Transverse colon (tissue), 4 donors: ENCODE data around the gene GPHN. TPM values are rescaled to one million over a fixed set of nuclear protein-coding genes. Genes with fewer than 3 reads are reported as not detected.

Experiments
- DNase-seq: peaks from one replicate; pipeline ENCODE4 v3.0.0-alpha.2; 2019
- H3K27ac ChIP-seq, 4 donors: fragments of 200-600 bp; sonication (generic); 2 replicates each; pipeline ENCODE4 v1.5.1; 2016 to 2018; ENCODE audit warnings: inconsistent platforms in 4 of 4
- H3K27me3 ChIP-seq: fragments of 200-600 bp; sonication (generic); 2 replicates; pipeline ENCODE4 v1.5.1; 2017; ENCODE audit warnings: inconsistent platforms
- H3K36me3 ChIP-seq, 4 donors: fragments of 200-600 bp; sonication (generic); 2 replicates each; pipeline ENCODE4 v1.5.1; 2017 to 2019; ENCODE audit warnings: inconsistent platforms in 4 of 4
- H3K4me1 ChIP-seq, 4 donors: fragments of 200-600 bp; sonication (generic); 2 replicates each; pipeline ENCODE4 v1.5.1; 2017 to 2020; ENCODE audit warnings: inconsistent platforms in 4 of 4
- H3K4me3 ChIP-seq, 4 donors: fragments of 200-600 bp; sonication (generic); 1 replicate in 1 of 4; 2 replicates in 3 of 4; pipeline versions ENCODE4 v1.5.1 to v1.6.1; 2017 to 2019; ENCODE audit warnings: inconsistent platforms in 4 of 4
- H3K9me3 ChIP-seq, 2 donors: fragments of 200-600 bp; sonication (generic); 2 replicates each; pipeline ENCODE4 v1.5.1; 2017 to 2019; ENCODE audit warnings: inconsistent platforms in 2 of 2
- CTCF ChIP-seq, 5 experiments: fragments of 200-600 bp in 3 of 5; fragments of 450-650 bp in 2 of 5; sonication (generic) in 3 of 5; IDR thresholded peaks; 1 replicate in 2 of 5; 2 replicates in 3 of 5; pipeline ENCODE4 v1.5.1; 2016 to 2017; ENCODE audit warnings: antibody characterized with exemption in 5 of 5, inconsistent platforms in 3 of 5, mild to moderate bottlenecking in 2 of 5, moderate library complexity in 1 of 5
- EP300 ChIP-seq: sonication (generic); formaldehyde crosslinking; IDR thresholded peaks from one replicate; pipeline ENCODE4 v1.6.1; 2017; ENCODE audit warnings: antibody characterized with exemption, low read depth
- POLR2A ChIP-seq: fragments of 450-650 bp; IDR thresholded peaks from one replicate; pipeline ENCODE4 v1.6.1; 2016; ENCODE audit warnings: antibody characterized with exemption, mild to moderate bottlenecking, moderate library complexity
- POLR2AphosphoS5 ChIP-seq, 3 donors: sonication (generic); formaldehyde crosslinking; IDR thresholded peaks; one replicate each; pipeline ENCODE4 v1.6.1; 2016; ENCODE audit warnings: antibody characterized with exemption in 3 of 3
- WGBS, 2 donors: methylation state at CpG; one replicate each; pipeline ENCODE4 v1.1.5; 2018; ENCODE audit warnings: low coverage in 1 of 2; 5-methylcytosine and 5-hydroxymethylcytosine counted together
- in situ Hi-C, 4 donors: fragments of 200-750 bp; cut with MboI; loops; one replicate each; pipeline versions ENCODE4 v1.15.0 to v1.15.1; 2017; ENCODE audit warnings: low sequenced_read_pairs in 3 of 4, low pct_ligation_motif_present in 1 of 4, low pct_unique_long_range_greater_than_20kb in 1 of 4
- intact Hi-C: fragments of 100-400 bp; cut with DNase I; formaldehyde crosslinking; loops from one replicate; pipeline ENCODE4 v1.15.1; 2023; ENCODE audit warnings: low total_unique reads
- total RNA-seq, 4 donors: library from RNA; depleted of rRNA; stranded (reverse); fragments of >200 nt; gene quantifications; one replicate each; pipeline ENCODE4 v1.1.0, GENCODE V29; 2016

Gene GPHN
- total RNA-seq, 4 donors from 2014 or later: 8.6 to 59.7 (median 23.6) TPM

GRCh38 chr14:66782853-66783252 lies 274.9 kb downstream of the GPHN start:
- DNase-seq: no peak
- Histone ChIP-seq H3K27ac (no peak overlapping the region), H3K27me3 (no peaks in the 10 kb centered on the region), H3K4me1 (no peaks in the 10 kb centered on the region), H3K4me3 (no peak overlapping the region), H3K9me3 (no peaks in the 10 kb centered on the region), H3K36me3 (no peaks in the 10 kb centered on the region)
- in situ Hi-C loops (no loop called here), intact Hi-C loops (no loop called here)
- TF ChIP-seq EP300 (no peak), CTCF (IDR thresholded peaks at IDR 0.05) (no peak), POLR2AphosphoS5 (IDR thresholded peaks at IDR 0.05) (no peak), POLR2A (no peak)
- WGBS, 2 donors: 89% methylated on average over 1 of the region's 1 CpG; no CpG with 5 or more reads in 1 of the 2 donors

- in situ Hi-C loops: no loop called here
- TF ChIP-seq POLR2AphosphoS5 (IDR thresholded peaks at IDR 0.05): no peak
- TF ChIP-seq POLR2A: no peak
- intact Hi-C loops: no loop called here
- DNase-seq: no peak
- Histone ChIP-seq H3K27ac (no peak overlapping the region), H3K4me1 (no peaks in the 10 kb centered on the region), H3K27me3 (no peaks in the 10 kb centered on the region), H3K4me3 (no peak overlapping the region), H3K9me3 (peaks cover 10 to 21% of the 10 kb centered on the region in 2 donors), H3K36me3 (peaks cover 0 to 7% (median 0%) of the 10 kb centered on the region in 4 donors)
- 94 to 100% methylated on average over 1 of the region's 1 CpG for WGBS, 2 donors
Measured at GRCh38 chr14:66790101-66790500, 282.2 kb downstream of the GPHN start.

GRCh38 chr14:66802962-66803361 lies 295.0 kb downstream of the GPHN start:
- Histone ChIP-seq H3K4me1 (no peaks in the 10 kb centered on the region), H3K4me3 (no peak overlapping the region), H3K27ac (no peak overlapping the region), H3K27me3 (no peaks in the 10 kb centered on the region), H3K9me3 (peaks cover 14 to 20% of the 10 kb centered on the region in 2 donors), H3K36me3 (no peaks in the 10 kb centered on the region)
- DNase-seq: no peak
- intact Hi-C loops (no loop called here), in situ Hi-C loops (no loop called here)
- 90% methylated on average over 4 of the region's 4 CpGs; no CpG with 5 or more reads in 1 of the 2 donors for WGBS, 2 donors
- TF ChIP-seq EP300 (no peak), CTCF (IDR thresholded peaks at IDR 0.05) (no peak), POLR2AphosphoS5 (IDR thresholded peaks at IDR 0.05) (no peak), POLR2A (no peak)

- intact Hi-C loops (no loop called here), in situ Hi-C loops (no loop called here)
- no peaks in the 10 kb centered on the region for H3K27me3 ChIP-seq
- WGBS, 2 donors: 86 to 89% methylated on average over 1 of the region's 1 CpG
- H3K36me3 ChIP-seq: no peaks in the 10 kb centered on the region
- no peak for DNase-seq
- no peaks in the 10 kb centered on the region for H3K4me1 ChIP-seq
- peaks cover 14 to 20% of the 10 kb centered on the region in 2 donors for H3K9me3 ChIP-seq
- no peak for TF ChIP-seq CTCF (IDR thresholded peaks at IDR 0.05)
- TF ChIP-seq EP300: no peak
- no peak for TF ChIP-seq POLR2A
- no peak overlapping the region for H3K4me3 ChIP-seq
- H3K27ac ChIP-seq: no peak overlapping the region
Measured at GRCh38 chr14:66804141-66804540, 296.2 kb downstream of the GPHN start.

- Histone ChIP-seq H3K4me1 (no peaks in the 10 kb centered on the region), H3K9me3 (peaks cover 16 to 24% of the 10 kb centered on the region in 2 donors), H3K4me3 (no peak overlapping the region), H3K36me3 (peaks cover 0 to 20% (median 4%) of the 10 kb centered on the region in 4 donors), H3K27me3 (no peaks in the 10 kb centered on the region), H3K27ac (no peak overlapping the region)
- in situ Hi-C loops: no loop called here
- intact Hi-C loops: no loop called here
- 100% methylated on average over 6 of the region's 6 CpGs; no CpG with 5 or more reads in 1 of the 2 donors for WGBS, 2 donors
- DNase-seq: no peak
- TF ChIP-seq POLR2A: no peak
- no peak for TF ChIP-seq CTCF (IDR thresholded peaks at IDR 0.05)
- TF ChIP-seq EP300: no peak
- TF ChIP-seq POLR2AphosphoS5 (IDR thresholded peaks at IDR 0.05): no peak
Measured at GRCh38 chr14:66813636-66814035, 305.7 kb downstream of the GPHN start.
